ENCODE results near the gene MAGI1. TPM values are rescaled to one million over a fixed set of nuclear protein-coding genes. Genes with fewer than 3 reads are reported as not detected.

The MAGI1 gene
- total and polyA plus RNA-seq, 5 donors: 15.8 to 38.3 (median 32.8) TPM

DNA sequence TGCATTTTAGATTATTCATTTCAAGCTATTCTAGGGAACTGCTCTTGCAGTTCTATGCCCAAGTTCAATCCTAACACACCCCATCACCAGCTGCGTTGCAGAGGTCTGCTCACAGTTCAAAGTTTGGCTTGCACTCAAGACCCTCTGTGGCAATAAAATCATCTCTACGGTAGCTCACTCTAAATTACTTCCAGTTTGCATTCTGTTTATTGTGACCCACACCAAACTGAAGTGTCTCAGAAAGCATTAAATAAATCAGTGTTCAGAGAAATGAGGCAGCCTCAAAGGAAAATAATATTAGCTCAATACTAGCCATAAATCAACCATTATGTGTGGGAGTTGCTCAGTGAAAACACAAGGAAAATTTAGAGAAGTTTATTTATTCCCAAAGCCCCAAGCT is 250.3 kb downstream of the MAGI1 start:
- ATAC-seq: no peak
- WGBS: 45% methylated on average over 2 of the region's 2 CpGs
- no peak for DNase-seq
- no peak overlapping the region for H3K27ac ChIP-seq (ENCODE audit: low read length)
- no peaks in the 10 kb centered on the region for H3K9me3 ChIP-seq (ENCODE audit: control insufficient read depth, low read length)
- H3K4me3 ChIP-seq (ENCODE audit: low read length): no peak overlapping the region
- H3K4me1 ChIP-seq (ENCODE audit: control insufficient read depth, insufficient read depth, low read length): peaks cover 4% of the 10 kb centered on the region
- H3K27me3 ChIP-seq (ENCODE audit: control insufficient read depth, insufficient read depth): no peaks in the 10 kb centered on the region
- intact Hi-C loops (cut with DNase I): loop anchor here (5.0 to 10.0 kb wide), 7 partner anchors 126 to 409 kb away; partner anchors contain the start of gene MAGI1 (in 2 of the 4)

DNA sequence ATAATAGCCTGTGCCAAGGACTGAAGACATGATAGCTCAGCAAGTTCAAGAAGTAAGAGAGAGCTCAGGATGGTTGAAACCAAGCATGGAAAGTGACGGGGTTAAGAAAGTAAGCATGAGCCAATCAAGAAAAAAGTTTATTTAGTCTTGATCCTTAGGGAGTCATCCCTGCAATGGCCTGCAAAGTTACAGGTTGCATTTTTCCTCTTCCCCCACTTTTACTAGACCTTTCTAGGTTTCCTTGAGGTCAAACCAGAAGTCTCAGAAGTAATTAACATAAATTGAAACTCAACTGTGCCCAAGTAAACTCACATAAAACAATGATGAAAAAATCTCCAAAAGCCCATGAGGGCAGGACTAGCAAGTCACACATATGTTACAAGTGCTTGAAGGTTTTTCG is 250.9 kb downstream of the MAGI1 start:
- WGBS: 80% methylated on average over 2 of the region's 2 CpGs
- no peaks in the 10 kb centered on the region for H3K9me3 ChIP-seq (ENCODE audit: control insufficient read depth, low read length)
- H3K4me3 ChIP-seq (ENCODE audit: low read length): no peak overlapping the region
- peaks cover 4% of the 10 kb centered on the region for H3K4me1 ChIP-seq (ENCODE audit: control insufficient read depth, insufficient read depth, low read length)
- ATAC-seq (no peak), DNase-seq (no peak)
- H3K27me3 ChIP-seq (ENCODE audit: control insufficient read depth, insufficient read depth): no peaks in the 10 kb centered on the region
- intact Hi-C loops (cut with DNase I): loop anchor here (5.0 to 10.0 kb wide), 7 partner anchors 127 to 409 kb away; partner anchors contain the start of gene MAGI1 (in 2 of the 4)
- H3K27ac ChIP-seq (ENCODE audit: low read length): no peak overlapping the region

DNA sequence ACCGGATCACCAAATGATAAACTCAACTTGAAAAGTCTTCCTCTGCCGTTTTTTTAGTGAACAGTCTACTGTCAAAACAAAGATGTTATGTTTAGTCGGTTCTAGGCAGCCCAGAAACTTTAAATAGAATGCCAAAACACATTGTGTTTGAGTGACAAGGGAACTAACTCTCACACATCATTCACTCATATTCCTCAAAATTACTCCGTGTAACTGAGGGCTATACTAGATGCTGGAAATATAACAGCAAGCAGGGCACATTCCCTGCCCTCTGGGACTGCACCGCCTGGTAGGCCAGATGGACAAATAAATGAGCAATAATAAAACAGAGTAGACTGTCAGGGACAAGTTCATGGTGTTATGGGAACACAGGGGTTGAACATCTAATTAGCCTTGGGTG is 251.4 kb downstream of the MAGI1 start:
- ATAC-seq: peak; percentile 39 to 47
- no peaks in the 10 kb centered on the region for H3K27me3 ChIP-seq (ENCODE audit: control insufficient read depth, insufficient read depth)
- DNase-seq: no peak
- no peak overlapping the region for H3K4me3 ChIP-seq (ENCODE audit: low read length)
- peaks cover 4% of the 10 kb centered on the region for H3K4me1 ChIP-seq (ENCODE audit: control insufficient read depth, insufficient read depth, low read length)
- 26% methylated on average over 5 of the region's 5 CpGs for WGBS
- no peak overlapping the region for H3K27ac ChIP-seq (ENCODE audit: low read length)
- no peaks in the 10 kb centered on the region for H3K9me3 ChIP-seq (ENCODE audit: control insufficient read depth, low read length)
- intact Hi-C loops (cut with DNase I): loop anchor here (5.0 to 10.0 kb wide), 7 partner anchors 127 to 410 kb away; partner anchors contain the start of gene MAGI1 (in 2 of the 4)

DNA sequence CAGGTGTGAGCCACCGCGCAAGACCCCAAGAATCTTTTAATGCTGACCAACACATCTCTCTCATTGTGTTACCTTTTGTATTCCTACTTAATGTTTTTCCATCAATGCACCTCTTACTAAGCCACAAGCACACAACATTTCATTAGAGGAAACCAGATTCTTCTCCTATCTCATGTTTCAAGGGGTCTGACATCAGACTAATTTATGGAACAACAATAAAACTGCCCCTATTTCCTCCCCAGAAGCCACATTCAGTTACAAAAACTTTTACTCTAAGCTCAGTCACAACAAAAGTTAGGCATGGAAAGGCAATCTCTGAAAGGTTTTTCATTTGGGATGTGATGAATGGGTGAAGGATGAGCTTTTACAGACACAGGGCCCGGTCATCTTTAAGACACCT is 251.8 kb downstream of the MAGI1 start:
- Histone ChIP-seq H3K27me3 (ENCODE audit: control insufficient read depth, insufficient read depth) (no peaks in the 10 kb centered on the region), H3K4me1 (ENCODE audit: control insufficient read depth, insufficient read depth, low read length) (peaks cover 4% of the 10 kb centered on the region), H3K4me3 (ENCODE audit: low read length) (no peak overlapping the region), H3K9me3 (ENCODE audit: control insufficient read depth, low read length) (no peaks in the 10 kb centered on the region), H3K27ac (ENCODE audit: low read length) (no peak overlapping the region)
- 81% methylated on average over 3 of the region's 3 CpGs for WGBS
- no peak for DNase-seq
- ATAC-seq: no peak
- intact Hi-C loops (cut with DNase I): loop anchor here (5.0 to 10.0 kb wide), 7 partner anchors 128 to 410 kb away; partner anchors contain the start of gene MAGI1 (in 2 of the 4)

DNA sequence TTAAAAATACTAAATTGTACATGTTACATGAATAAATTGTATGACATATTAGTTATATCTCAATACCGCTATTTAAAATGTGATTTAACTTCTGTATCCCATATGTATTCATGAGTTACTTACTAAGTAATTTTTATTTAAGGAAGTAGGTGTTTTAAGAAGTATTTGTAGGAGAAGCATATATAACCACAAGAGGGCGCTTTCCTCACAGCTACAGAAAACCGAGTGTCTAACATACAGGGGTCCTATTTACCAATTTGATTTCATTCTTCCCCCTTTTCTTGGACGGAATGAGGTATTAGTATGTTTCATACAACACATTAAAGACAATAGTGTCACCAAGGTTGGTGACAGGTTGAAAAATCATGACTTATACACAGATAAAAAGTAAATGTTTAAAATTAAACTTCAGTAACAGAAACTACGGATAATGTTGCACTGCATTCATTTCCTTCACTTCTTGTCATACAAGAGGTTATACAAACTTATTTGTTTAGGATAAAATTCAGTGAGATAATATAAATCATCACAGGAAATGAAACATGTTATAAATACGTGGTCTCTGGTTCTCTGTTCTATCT is 253.6 kb downstream of the MAGI1 start:
- intact Hi-C loops (cut with DNase I): loop anchor here (2.0 to 10.0 kb wide), 8 partner anchors 130 to 412 kb away; partner anchors contain the start of gene MAGI1 (in 2 of the 4)
- H3K4me1 ChIP-seq (ENCODE audit: control insufficient read depth, insufficient read depth, low read length): peaks cover 4% of the 10 kb centered on the region
- no peaks in the 10 kb centered on the region for H3K27me3 ChIP-seq (ENCODE audit: control insufficient read depth, insufficient read depth)
- WGBS: 29% methylated on average over 6 of the region's 6 CpGs
- H3K9me3 ChIP-seq (ENCODE audit: control insufficient read depth, low read length): no peaks in the 10 kb centered on the region
- no peak for ATAC-seq
- no peak overlapping the region for H3K4me3 ChIP-seq (ENCODE audit: low read length)
- DNase-seq: no peak
- no peak overlapping the region for H3K27ac ChIP-seq (ENCODE audit: low read length)

DNA sequence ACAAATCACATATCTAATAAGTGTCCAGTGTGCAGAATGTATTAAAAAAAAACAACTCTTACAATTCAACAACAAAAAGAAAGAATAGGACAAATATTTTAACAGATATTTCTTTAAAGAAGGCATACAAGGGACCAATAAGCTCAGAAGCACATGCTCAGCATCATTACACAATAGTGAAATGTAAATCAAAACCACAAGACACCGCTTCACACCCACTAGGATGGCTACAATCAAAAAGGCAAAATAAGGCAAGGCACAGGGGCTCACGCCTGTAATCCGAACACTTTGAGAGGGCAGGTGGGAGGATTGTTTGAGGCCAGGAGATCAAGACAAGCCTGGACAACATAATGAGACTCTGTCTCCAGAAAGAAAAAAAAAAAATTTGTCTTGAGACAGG is 255.6 kb downstream of the MAGI1 start:
- ATAC-seq: no peak
- Histone ChIP-seq H3K27ac (ENCODE audit: low read length) (no peak overlapping the region), H3K9me3 (ENCODE audit: control insufficient read depth, low read length) (no peaks in the 10 kb centered on the region), H3K4me1 (ENCODE audit: control insufficient read depth, insufficient read depth, low read length) (peaks cover 2% of the 10 kb centered on the region), H3K4me3 (ENCODE audit: low read length) (no peak overlapping the region), H3K27me3 (ENCODE audit: control insufficient read depth, insufficient read depth) (no peaks in the 10 kb centered on the region)
- 95% methylated on average over 3 of the region's 3 CpGs for WGBS
- intact Hi-C loops (cut with DNase I): loop anchor here in 3 of 4 donors (10.0 kb wide), 4 partner anchors 132 to 412 kb away; partner anchors contain the start of gene MAGI1 (in 1 of the 3)
- DNase-seq: no peak

DNA sequence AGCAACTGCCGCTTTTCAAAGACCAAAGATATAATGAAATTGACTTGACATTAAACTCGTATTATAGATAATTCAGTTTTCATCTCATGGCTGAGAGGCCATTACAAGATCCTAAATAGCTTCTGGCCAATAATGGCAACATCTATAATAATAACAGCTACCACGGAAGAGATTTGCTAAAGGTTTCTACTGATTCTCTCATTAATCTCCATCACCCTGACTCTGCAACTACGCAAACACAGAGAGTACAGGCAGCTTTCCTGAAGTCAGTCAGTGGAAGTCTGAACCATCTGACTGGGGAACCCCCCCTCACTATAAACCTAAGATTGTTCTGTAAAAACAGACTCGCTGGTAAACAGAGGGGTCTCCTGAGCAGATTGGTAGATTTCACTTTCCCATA is 257.1 kb downstream of the MAGI1 start:
- Histone ChIP-seq H3K27me3 (ENCODE audit: control insufficient read depth, insufficient read depth) (no peaks in the 10 kb centered on the region), H3K4me1 (ENCODE audit: control insufficient read depth, insufficient read depth, low read length) (no peaks in the 10 kb centered on the region), H3K9me3 (ENCODE audit: control insufficient read depth, low read length) (no peaks in the 10 kb centered on the region), H3K4me3 (ENCODE audit: low read length) (no peak overlapping the region), H3K27ac (ENCODE audit: low read length) (no peak overlapping the region)
- ATAC-seq: no peak
- intact Hi-C loops (cut with DNase I): loop anchor here in 3 of 4 donors (10.0 kb wide), 4 partner anchors 133 to 413 kb away; partner anchors contain the start of gene MAGI1 (in 1 of the 3)
- WGBS: 96% methylated on average over 5 of the region's 5 CpGs
- DNase-seq: no peak

DNA sequence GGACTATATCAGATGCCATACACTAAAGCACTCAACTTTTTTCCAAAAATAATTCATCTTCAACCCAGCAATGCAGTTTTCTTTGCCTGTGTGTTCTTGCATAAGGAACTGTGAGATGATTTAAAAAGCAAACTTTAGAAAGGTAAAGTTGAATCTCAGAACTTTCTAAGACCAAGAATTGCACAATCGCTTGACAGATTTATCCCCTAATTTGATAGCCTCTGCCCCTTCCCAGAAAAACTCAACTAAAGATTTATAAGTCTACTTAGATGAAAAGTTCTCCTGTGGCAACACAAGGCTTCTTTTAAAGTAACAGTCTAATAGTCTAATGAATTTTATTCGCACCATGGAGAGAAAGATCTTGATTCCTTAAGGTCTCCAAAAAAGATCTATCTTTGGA is 259.3 kb downstream of the MAGI1 start:
- Histone ChIP-seq H3K4me3 (ENCODE audit: low read length) (no peak overlapping the region), H3K27ac (ENCODE audit: low read length) (no peak overlapping the region), H3K27me3 (ENCODE audit: control insufficient read depth, insufficient read depth) (no peaks in the 10 kb centered on the region), H3K9me3 (ENCODE audit: control insufficient read depth, low read length) (no peaks in the 10 kb centered on the region), H3K4me1 (ENCODE audit: control insufficient read depth, insufficient read depth, low read length) (no peaks in the 10 kb centered on the region)
- DNase-seq: no peak
- 94% methylated on average over 2 of the region's 2 CpGs for WGBS
- intact Hi-C loops (cut with DNase I): no loop called here
- no peak for ATAC-seq

DNA sequence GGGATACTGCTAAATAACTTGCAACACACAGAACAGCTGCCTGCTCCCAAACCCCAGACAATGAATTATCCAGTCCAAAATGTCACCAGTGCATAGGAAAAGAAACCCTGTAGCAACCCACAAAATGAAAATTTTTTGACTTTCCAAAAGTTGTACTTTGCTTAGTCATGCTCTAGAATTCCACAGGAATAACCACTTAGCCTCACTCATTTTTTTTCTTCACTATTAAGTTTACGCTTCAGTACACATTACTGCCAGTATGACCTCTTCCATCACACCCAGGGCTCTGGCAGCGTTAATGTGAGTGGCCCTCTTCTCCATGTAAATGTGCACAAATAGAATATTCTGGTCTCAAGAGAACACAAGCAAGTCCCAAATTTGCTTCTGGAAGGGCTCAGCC is 259.8 kb downstream of the MAGI1 start:
- Histone ChIP-seq H3K4me3 (ENCODE audit: low read length) (no peak overlapping the region), H3K9me3 (ENCODE audit: control insufficient read depth, low read length) (no peaks in the 10 kb centered on the region), H3K4me1 (ENCODE audit: control insufficient read depth, insufficient read depth, low read length) (no peaks in the 10 kb centered on the region), H3K27me3 (ENCODE audit: control insufficient read depth, insufficient read depth) (no peaks in the 10 kb centered on the region), H3K27ac (ENCODE audit: low read length) (no peak overlapping the region)
- intact Hi-C loops (cut with DNase I): no loop called here
- DNase-seq: no peak
- 64% methylated on average over 2 of the region's 2 CpGs for WGBS
- no peak for ATAC-seq

DNA sequence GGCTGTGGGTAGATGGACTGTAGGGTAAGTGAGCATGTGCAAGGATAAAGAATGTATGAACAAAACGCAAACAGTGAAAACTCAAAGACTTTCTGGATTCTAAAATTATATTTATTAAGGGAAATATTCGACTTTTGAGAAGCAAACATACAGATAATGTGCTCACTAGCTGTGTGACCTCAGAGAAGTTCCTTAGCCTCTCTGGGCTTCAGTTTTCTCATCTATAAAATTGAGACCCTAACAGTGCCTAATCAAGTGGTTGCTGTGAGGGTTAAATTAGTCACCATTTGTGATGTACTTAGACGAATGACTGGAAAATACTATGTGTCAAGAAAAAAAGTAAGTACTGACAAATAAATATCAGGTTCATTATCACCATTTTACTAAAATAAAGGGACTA is 261.7 kb downstream of the MAGI1 start:
- Histone ChIP-seq H3K9me3 (ENCODE audit: control insufficient read depth, low read length) (no peaks in the 10 kb centered on the region), H3K27ac (ENCODE audit: low read length) (no peak overlapping the region), H3K4me3 (ENCODE audit: low read length) (no peak overlapping the region), H3K27me3 (ENCODE audit: control insufficient read depth, insufficient read depth) (no peaks in the 10 kb centered on the region), H3K4me1 (ENCODE audit: control insufficient read depth, insufficient read depth, low read length) (peaks cover 2% of the 10 kb centered on the region)
- intact Hi-C loops (cut with DNase I): no loop called here
- ATAC-seq (no peak), DNase-seq (no peak)
- 85% methylated on average over 3 of the region's 3 CpGs for WGBS

DNA sequence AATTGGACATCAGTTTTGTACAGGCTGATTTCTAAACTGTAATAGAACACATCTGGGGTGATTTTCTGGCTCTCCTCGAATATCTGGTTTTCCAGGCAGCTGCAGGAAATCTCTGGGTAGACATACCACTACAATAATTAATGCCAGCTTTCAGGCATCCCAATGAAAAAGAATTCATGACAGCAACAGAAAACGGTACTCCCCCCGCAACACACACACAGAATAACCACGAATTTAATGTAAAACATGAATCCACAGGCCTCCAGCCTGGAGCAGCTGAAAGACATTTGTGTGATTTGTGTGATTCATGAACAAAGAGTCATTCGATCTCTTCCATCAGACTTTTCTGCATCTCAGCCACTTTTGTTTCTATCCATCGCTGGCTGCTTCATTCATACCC is 262.2 kb downstream of the MAGI1 start:
- Histone ChIP-seq H3K27me3 (ENCODE audit: control insufficient read depth, insufficient read depth) (no peaks in the 10 kb centered on the region), H3K4me1 (ENCODE audit: control insufficient read depth, insufficient read depth, low read length) (peaks cover 2% of the 10 kb centered on the region), H3K27ac (ENCODE audit: low read length) (no peak overlapping the region), H3K4me3 (ENCODE audit: low read length) (no peak overlapping the region), H3K9me3 (ENCODE audit: control insufficient read depth, low read length) (no peaks in the 10 kb centered on the region)
- DNase-seq (no peak), ATAC-seq (no peak)
- intact Hi-C loops (cut with DNase I): no loop called here
- WGBS: 67% methylated on average over 6 of the region's 6 CpGs

All from right cardiac atrium (tissue), 5 donors.